HG03442 (cell line): ENCODE measurements around the gene IGF1R.

ENCODE experiments used
- ATAC-seq: cut with Tn5 transposase; IDR thresholded peaks from one replicate; pipeline ENCODE4 v1.9.1; 2021; ENCODE audit warnings: mild to moderate bottlenecking, moderate library complexity; ENCODE audit not compliant: unreplicated experiment

IGF1R gene

DNA sequence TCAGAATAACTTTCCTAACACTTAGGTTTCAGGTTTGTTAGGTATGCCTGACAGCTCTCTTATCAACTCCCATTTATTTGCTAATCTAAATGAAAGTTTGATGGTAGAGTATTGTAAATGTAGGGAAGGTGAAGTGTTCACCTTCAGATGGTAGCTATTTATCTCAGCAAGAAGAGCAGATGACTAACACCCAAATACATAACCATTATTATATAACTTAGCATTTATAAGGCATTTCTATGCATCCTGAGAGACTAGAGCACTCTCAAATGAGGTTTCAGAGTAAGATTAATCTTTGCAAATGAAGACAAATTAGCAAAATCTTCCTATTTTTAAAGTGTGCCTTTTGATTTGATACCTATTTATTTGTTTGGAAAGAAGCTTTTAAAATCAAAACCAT lies 143.8 kb downstream of the IGF1R start:
- no peak for ATAC-seq

DNA sequence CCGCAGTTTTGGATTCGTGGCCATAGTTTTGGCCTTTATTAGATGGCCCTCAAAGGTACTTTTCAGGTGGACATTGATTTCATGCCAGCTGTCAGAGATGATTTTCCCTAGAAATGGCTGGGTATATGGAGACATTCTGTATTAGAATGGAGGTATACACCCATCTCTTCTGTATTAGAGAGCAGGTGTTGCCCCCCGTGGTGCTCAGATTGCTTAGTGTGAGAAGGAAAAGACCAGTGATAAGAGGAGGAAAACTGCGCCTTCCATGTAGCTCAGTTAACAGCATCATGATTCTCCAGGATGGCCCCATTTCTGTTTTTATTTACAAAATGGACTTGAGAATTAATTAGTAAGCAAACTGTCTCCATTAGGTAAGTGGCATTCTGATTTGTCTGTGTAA lies 145.9 kb downstream of the IGF1R start:
- no peak for ATAC-seq

DNA sequence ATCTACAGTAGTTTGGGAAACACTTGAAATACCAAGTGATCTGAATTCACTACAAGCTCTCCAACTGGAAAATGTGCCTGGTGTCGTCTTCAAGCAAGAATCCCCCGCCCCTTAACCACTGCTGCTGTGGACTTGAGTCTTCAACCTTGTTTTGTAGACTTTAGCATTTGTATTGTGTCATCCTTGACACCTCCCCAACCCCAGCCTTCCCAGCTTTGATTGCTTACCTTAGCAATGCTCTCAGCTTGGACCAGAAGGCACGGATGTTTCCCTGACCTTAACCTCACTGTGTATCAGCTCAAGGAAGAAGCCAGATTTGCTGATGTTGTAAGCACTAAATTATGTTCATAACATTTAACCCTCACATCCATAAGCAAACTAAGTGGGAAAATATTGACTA lies 146.4 kb downstream of the IGF1R start:
- no peak for ATAC-seq

DNA sequence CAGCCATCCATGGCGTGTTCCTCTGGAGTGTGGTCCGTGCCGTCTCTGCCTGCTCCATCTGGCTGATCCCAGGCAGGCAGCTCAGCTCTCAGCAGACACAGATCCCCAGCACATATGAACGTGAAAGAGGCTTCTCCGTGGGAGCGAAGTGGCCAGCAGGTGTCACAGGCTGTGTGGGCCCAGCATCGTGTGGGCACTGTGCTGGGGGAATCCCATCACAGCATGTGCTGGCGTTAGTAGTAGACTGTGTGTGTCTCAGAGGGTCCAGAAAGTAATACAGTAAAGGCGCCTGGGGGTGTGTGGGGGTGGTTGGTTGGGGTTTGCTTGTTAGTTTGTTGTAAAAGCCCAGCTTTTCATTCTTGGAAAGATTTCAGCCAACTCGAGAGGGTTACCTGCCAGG lies 147.6 kb downstream of the IGF1R start:
- ATAC-seq = no peak

DNA sequence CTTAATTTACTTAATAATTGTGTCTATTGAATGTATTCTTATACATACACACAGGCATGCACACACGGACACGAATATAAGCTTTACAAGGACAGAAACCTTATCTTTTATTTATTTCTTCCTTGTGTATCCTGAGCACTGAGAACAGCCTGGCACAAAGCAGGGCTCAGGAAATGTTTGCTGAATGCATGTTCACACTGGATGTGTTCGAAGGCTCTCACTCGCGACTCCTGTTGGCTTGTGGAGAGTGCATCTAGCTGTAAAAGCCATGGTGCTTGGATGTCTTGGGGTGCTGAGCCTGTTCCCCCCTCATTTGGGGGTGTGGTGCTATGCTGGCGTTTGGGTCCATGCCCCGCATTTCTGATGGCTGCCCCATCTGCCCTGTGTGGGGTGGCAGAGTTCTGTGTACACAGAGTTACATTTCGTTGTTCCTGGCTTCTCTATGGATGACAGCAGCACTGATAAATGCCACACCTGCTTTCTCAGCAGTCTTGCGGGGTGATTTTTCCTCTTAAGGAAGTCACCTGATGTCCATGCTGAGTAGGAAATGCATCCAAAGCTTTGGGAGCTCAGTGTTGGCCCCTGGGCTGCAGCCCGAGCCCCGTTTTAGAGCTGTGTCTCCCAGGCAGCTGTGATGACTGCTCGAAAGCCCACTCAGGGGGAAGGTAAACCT lies 148.5 kb downstream of the IGF1R start:
- ATAC-seq = no peak

DNA sequence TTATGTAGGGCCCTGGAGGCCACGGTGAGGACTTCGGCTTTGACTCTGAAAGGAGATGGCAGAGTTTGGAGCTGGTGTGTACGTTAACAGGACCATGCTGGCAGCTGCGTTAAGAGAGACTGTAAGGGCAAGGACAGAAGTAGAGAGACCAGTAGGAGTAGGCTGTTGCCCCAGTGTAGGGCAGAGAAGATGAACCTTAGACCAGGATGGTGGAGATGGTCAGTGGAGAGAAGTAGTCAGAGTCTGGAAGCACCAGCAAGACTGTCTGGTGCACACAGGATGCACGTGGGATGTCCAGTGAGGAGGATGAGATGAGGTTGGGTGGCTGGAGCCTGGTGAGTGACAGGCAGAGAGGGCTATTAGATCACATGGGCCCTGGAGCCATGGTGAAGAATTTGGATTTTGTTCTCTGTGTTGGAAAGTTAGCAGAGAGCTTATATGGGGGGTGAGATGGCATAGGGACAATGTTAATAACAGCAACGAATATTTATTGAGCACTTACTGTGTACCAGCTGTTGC lies 150.1 kb downstream of the IGF1R start:
- no peak for ATAC-seq

DNA sequence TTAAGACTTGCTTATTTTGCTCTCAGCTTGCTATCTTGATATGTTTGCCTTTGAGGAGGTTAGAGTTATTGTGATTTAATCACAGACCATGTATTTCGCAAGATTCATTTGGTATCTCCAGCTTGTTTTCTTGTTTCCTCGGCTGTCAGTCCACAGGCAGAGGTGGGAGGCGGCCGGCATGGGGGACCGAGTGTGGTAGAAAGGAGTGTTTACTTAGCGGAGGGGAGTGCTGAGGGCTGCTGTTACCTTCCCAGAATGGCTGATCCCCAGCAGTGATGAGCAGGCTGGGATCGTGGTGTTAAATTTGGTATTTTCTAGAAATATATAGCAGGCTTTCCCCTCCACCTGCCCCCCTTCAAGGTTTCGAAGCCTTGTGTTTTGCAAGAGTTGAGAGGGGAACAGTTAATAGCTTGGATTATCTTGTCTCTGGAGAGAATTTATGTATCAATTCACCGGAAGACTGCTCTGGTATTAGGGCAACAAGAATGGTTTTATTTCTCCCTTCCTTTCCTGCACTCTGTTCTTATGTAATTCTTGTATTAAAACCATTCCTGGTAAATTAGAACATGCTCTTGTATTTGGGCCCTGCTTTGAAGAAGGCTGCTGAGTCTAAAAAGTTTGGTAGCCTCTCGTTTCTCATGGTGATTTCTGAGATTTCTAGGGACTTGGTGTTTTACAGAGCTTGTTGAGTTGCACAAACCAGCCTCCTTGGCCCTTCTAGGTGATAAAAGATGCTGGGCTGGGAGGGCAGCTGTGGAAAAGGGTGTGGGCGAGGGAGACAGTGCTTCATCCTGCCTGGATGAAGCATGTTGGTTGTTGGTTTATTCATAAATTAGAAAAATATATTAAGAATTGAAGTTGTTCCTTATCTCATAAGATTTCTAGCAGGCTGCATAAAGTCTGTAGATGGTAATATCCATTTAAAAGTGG lies 151.4 kb downstream of the IGF1R start:
- no peak for ATAC-seq

DNA sequence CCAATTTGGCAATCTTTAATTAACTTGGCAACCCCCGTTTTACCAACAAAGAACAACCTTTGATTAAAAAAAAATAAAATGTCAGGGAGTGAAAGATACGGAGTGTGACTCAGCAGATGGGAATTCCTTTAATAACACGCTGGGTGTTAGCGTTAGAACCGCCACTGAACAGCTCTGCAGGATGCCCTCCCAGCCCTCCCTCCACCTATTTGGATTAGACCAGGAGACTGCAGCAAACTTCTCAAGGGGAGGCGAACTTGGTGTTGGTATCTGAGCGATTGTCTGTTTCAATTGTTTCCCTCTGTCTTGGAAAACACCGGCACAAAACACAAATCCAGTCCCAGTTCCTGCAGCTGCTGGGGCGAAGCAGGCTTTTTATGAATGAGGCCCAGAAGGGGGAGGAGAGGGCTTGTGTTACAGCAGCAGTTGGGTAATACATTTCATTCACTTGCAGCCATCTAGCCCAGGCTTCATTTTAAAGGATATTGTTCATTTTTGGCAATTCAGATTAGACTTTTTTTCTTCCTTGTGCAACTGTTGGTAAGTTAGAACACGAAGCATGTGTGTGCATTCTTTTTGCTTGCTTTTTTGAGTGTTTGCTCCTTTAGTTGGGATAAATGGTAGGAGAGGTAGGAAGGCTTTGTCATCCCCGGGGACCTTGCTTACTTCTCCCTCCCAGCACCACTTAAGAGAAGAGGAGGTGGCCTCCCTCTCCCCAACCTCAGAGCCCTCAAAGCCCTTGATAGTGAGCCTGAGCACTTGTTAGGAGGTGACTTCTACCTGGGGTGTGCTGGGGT lies 152.3 kb downstream of the IGF1R start:
- ATAC-seq = no peak

DNA sequence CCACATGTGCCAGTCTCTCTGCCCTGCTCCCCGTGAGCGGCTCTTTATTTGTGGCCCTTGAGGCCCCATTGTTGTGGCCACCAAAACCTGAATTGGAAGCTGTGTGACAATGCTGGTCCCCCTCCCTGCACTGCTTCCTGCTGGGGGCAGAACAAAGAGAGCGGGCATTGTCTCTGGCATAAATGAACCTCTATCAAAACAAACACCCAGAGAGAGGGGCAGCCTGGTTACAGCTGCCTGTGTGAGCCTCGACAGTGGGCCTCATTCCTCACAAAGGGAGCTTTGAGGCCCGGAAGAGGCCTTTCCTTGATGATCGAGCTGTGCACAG lies 152.9 kb downstream of the IGF1R start:
- no peak for ATAC-seq

DNA sequence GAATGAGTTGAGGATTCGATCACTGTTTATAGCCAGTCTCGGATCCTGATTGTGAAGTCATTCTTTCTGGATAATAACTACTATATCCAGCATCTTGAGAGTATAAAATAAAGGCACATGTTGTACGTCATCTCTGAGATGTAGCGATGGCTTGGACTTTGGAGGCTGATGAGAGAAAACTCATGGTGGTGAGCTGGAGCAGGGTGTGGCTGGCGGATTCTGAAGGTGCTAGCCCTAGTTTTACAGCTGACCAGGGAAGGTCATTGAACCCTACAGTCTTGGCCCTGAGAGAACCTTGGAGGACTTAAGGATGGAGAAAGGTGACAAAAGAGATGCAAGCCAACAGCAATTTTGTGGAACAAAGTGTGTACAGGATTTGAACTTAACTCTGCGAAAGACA lies 153.8 kb downstream of the IGF1R start:
- no peak for ATAC-seq

DNA sequence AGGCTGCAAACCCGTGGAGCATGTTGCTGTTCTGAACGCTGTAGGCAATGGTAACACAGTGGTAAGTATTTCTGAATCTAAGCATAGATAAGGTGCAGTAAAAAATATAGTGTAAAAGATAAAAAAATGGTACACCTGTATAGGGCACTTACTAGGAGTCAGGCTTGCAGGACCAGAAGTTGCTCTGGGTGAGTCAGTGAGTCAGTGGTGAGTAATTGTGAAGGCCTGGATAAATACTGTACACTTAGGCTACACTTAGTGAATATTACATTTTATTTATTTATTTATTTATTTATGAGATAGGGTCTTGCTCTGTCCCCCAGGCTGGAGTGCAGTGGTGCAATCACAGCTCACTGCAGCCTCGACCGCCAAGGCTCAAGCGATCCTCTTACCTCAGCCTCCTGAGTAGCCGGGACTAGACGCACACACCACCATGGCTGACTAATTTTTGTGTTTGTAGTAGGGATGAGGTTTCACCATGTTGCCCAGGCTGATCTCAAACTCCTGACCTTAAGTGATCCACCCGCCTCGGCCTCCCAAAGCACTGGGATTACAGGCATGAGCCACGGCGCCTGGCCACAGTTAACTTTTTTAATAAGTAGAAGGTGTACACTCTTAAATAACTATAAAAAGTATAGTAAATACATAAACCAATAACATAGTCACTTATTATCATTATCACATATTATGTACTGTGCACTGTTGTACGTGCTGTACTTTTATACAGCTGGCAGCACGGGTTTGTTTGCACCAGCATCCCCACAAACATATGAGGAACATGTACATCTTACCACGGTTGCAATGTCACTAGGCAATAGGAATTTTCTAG lies 155.1 kb downstream of the IGF1R start:
- ATAC-seq = no peak

DNA sequence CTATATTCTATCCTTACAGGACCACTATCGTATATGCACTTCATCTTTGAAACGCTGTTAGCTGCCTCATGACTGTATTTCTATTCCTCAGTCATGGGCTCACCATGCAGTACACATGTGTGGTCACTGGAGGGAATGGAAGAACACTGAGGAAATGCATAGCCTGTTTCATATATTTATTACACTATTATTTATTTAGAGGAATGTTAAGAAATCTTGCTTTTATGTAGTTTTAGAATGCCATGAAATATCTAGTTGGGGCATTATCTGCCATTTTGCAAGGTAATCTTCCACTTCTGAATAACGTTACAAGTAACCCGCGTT lies 155.7 kb downstream of the IGF1R start:
- no peak for ATAC-seq

DNA sequence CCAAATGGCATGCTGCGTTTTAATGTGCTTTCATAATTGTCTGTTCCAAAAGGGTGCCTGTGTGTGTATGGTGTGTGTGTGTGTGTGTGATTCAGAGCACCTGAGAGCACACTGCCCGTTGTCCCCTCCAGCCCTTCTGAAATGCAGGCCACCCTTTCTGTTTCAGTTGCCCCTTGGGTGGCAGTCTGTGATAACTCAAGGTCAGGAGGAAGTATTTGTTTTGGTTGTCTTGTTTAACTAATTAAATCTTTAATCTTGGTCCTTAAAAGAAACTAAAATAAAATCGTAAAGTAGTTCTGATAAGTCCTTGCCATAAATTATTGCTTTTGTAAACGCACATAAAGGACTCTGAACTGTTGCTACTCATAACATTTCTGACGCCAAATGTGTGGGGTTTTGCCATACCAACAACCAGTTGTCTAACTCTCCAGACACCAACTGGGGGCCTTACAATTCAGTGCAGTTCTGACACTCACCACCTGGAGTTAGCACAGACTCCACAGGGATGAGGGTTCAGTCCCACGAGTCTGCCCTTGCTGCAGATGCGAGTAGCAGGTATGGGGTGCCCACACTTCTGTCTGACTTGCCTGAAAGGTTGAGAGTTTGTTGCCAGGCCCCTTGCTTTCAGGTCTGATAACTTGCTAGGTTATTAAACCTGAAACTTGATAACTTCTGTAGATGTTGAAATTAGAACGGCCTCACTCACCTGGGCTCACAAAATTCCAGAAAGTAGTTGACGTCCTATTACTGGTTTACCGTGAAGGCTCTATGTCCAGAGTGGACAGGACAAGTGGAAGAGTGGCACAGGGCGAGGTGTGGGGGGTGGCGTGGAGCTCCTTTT lies 157.3 kb downstream of the IGF1R start:
- ATAC-seq = no peak

DNA sequence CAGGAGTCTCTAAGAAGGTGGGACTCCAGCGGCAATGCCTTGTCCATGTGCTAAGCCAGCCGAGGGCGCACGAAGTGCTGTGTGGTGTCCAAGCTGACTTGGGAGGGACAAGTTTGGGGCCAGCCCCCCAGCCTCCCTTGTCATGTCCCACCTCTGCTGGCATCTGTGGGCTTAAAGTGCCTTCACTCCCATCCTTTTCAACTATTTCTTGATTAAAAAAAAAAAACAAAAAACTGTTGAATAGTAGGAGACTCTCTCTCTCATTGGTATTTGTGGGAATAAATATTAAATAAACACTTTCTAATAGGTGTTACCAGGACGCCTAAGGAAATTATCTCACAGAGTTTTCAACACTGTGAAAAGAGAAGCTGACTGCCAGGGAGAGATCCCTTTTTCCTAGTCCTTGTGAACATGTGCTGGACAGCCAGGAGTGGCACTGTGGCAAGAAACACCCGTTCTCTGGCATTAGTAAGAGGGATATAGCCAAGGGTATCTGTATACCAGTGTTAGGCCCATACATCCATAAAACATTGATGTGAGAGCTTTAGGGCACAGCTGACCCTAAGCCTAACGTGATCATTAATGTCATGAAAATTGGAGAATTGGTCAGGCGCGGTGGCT lies 158.0 kb downstream of the IGF1R start:
- ATAC-seq = no peak

DNA sequence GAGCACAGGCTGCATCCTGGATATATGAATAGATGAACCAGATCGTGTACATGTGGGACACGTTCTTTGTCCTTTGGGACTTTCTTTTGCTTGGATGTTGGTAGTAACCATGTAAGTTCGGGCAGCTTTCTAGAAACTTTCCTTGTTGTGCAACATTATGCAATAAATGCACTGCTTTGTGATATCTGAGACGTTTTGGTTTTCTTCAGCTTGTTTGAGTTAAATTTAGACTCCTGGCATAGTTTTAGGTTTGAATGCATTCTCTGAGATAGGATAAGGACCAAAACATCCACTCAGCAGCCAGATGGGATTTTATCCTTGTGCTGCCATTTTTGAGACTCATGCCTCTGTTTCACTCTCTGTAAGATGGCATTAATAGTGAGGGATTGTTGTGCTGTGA lies 158.9 kb downstream of the IGF1R start:
- no peak for ATAC-seq

DNA sequence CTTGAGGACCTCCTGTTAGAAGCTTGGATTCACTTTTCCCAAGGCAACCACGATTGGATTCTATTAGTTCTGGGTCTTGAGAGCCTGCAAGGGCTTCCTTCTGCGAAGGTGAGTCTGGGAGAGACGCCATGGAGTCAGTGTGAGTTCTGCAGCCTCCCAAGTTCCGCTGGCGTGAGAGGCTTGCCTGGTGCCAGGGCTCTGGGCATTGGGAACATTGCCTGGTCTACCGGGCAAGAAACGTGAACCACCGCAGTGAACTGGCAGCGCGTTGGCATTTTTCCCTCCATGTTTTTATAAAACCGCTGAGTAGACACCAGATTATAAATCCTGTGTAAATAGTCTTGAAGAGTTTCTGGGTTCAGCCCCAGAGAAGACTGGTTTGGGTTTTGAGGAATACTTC lies 160.9 kb downstream of the IGF1R start:
- ATAC-seq = no peak

DNA sequence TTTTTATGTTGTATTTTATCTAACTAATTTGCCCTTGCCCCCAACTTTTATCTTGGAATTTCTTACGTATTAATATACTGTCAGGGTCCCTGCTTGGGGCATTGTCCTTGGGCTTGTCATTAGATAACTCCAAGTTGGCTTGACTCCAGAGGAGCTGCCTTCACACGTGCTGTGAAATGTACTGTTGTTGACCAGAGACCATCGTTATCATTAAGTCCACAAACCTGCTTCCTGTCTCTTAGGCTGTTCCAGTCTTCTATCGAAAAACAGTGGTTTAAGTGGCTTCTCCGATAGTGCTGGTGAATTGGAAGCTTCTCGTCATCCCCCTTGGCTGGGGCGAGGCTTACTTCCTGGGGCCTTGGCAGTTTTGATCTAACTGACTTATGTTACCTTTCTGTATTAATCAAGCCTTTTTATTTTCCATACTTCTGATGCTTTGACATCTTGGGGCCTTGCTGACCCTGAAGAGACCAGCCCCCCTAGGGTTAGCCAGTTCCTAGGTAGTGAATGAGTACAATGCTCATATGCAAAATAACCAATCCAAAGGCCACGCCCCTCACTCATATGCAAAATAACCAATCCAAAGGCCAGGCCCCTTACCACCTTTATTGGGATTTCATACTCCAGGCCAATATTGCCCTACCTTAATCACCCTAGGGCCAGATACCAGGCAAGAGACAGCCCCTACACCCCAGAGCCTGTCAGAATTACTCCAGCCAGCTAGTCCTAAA lies 164.5 kb downstream of the IGF1R start:
- no peak for ATAC-seq

DNA sequence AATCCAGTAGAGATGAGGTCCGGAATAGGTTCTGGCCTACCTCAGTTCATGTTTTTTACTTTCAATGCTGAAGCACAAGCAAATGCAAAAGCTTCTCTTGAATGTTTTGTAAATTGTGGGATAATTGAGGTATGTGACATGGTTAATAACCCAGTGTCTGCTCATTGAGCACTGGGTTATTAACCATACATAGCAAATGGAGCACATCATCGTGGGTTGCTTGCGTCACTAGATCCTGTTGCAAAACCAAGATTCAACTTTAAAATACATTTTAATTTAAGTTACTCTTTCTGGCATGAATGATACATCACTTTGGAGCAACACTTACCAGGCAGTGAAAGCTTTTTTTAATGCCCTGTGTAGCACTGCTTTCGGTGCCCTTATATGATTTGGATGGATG lies 165.6 kb downstream of the IGF1R start:
- no peak for ATAC-seq

DNA sequence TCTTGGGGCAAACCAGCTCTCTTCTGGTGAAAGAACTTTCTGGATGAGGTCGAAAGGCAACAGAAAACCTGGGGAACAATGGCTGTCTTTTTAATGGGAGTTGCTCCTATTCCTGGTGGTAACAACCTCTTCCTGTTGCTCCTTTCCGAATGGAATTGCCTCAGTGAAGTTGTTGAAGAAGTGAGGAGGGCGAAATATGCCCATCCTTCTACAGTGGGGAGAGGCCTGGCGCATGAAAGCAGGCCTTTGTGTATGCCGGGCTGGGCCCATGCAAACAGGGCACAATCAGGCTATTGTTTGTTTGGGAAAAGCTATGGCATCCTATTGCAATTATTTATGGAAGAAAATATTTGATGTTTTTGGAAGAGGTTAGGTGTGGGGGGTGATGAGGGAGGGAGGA lies 166.9 kb downstream of the IGF1R start:
- ATAC-seq = no peak
